GM21447 (cell line): ENCODE measurements around the gene CDK8.
A peak's percentile ranks its signal among the peaks of the same experiment; 100 is the strongest.
"Not testable (repeated sequence)": the region's sequence is repeated elsewhere in the genome, so short reads cannot be mapped to it uniquely, and the experiment has no call there.

ENCODE experiments used
- ATAC-seq: cut with Tn5 transposase; IDR thresholded peaks from one replicate; pipeline ENCODE4 v1.9.1; 2021; ENCODE audit not compliant: unreplicated experiment

CDK8 gene

DNA sequence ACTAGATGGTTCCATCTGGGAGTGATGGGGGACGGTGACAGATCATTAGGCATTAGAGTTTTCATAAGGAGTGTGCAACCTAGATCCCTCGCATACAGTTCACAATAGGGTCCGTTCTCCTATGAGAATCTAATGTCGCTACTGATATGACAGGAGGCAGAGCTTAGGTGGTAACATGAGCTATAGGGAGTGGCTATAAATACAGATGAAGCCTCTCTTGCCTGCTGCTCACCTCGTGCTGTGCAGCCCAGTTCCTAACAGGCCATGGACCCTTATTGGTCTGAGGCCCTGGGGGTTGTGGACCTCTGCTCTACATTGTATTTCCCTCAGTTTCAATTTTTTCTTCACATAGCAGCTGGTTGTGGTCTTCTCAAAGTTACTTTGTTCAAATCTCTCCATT, 56.5 kb downstream of the CDK8 start:
- no peak for ATAC-seq

DNA sequence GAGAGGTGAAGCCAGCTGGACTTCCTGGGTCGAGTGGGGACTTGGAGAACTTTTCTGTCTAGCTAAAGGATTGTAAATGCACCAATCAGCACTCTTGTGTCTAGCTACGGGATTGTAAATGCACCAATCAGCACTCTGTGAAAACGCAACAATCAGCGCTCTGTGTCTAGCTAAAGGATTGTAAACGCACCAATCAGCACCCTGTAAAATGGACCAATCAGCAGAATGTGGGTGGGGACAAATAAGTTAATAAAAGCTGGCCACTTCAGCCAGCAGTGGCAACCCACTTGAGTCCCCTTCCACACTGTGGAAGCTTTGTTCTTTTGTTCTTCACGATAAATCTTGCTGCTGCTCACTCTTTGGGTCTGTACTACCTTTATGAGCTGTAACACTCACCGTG, 58.1 kb downstream of the CDK8 start:
- not testable (repeated sequence) for ATAC-seq

DNA sequence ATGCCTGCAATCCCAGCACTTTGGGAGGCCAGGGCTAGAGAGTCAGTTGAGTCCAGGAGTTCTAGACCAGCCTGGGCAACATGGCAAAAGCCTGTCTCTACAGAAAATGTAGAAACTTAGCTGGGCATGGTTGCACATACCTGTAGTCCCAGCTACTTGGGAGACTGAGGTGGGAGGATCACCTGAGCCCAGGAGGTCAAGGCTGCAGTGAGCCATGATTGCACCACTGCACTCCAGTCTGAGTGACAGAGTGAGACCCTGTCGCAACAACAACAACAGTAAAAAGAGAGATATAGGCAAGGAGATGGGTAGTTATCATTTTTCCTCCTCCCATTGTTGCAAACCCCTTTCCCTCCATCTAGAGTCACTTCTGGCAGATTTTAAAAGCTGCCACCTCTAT, 62.2 kb downstream of the CDK8 start:
- not testable (repeated sequence) for ATAC-seq

DNA sequence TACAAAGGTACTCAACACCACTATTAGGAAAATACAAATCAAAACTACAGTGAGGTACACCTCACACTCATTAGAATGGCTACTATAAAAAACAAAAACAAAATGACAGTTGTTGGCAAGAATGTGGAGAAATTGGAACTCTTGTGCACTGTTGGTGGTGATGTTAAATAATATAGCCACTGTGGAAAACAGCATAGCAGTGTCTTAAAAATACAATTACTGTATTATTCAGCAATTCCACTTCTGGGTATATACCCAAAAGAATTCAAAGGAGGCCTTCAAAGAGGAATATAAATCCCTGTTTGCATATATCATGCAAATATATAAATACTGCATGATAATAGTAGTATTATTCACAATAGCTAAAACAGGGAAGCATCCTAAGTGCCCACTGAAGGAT, 66.8 kb downstream of the CDK8 start:
- ATAC-seq: no peak

DNA sequence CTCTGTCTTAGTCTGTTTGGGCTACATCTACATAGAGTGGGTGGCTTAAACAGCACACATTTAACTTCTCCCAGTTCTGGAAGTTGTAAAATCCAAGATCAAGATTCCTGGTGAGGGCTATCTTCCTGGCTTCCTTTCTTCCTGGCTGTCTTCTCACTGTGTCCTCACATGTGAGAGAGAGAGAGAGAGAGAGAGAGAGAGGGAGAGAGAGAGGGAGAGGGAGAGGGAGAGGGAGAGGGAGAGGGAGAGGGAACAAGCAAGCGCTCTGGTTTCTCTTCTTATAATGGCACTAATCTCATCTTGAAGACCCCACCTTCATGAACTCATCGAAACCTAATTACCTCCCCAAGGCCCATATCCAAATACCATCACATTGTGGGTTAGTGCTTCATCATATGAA, 69.2 kb downstream of the CDK8 start:
- ATAC-seq: no peak

DNA sequence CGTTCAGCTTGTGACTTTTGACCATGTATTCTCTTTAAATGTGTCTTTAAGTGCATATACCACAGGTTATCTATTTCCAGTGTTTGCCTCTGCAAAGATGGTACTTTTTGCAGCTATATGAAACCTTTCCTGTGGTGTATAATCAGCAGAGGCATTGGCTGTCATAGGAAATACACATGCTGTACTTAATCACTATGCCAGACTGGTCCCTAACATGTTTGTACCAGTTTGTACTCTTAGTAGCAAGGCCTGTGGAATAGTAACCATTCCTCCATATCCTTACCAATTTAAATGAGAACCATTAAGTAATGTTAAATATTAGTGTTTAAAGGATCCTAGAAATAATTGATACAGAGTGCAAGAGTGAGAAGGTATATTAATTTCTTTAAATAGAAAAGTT, 69.8 kb downstream of the CDK8 start:
- ATAC-seq: no peak

DNA sequence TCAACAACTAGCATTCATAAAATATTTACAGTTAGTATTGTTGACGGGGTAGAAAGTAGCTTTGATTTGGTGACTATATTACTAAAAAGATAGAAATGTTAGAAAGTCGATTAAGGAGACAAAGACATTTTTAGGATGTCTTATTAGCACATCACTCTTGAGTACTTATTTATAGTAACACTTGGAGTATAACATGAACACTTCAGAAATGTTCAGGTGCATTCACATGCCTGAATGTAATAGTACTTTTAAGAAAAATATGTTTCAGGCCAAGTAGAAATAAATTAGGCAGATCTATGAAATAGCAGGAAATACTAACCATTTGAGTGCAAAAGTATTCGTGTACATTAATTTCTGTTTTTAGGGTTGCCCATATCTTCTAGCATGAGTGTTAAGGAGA, 70.4 kb downstream of the CDK8 start:
- no peak for ATAC-seq

DNA sequence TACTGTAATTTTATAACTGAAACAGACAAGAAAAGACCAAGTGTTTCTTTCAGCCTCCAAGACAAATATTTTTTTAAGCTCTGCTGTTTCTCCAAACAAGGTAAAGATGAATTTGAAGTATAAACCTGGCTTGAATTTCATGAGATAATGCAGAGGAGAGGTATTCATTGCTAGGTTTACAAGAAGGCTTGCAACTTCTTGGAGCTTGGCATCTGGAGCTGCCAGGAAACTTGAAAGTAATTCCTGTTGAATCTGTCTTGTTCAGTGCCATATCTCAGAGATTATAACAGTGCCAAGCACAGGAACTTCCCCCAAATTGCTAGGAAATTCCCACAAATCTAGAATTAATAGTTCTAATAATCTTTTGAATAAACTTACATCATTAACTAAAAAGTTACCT, 70.9 kb downstream of the CDK8 start:
- ATAC-seq: no peak

DNA sequence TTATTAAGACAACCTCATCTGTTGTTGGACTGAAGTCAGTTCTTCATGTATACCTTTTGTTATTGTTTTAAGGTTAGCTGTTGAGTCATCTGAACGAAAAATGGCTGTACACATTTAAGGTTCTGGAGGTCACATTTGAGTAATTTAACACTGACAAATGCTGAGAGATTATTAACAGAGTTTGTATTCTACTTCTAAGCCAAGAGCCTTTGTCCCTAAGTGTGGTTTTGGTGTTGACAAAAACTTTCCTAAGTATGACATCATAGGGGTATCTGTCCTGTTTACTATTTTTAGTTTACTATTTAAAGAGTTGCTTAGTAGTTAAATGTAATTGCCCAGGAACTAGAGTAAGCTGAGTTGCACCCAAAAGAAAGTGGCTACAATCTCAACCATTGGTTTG, 71.9 kb downstream of the CDK8 start:
- ATAC-seq: peak; percentile 89

DNA sequence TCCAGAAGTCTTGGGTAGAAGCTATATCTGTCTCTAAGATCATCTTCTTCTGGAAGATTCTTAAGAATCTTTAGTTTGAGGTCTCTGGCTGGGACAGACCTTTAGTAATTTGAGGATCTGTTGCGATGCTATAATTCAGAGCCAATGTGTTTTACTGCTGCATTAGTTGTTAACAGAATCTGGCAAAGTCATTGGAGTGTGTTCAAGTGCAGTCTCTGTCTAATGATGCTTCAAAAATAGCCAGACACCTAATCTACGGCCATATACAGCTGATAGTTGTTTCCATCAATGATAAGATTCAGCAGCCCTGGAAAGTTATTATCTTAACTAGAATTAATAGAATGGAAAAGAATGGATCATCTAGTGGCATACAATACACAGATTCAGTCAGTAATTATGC, 72.6 kb downstream of the CDK8 start:
- ATAC-seq: no peak

DNA sequence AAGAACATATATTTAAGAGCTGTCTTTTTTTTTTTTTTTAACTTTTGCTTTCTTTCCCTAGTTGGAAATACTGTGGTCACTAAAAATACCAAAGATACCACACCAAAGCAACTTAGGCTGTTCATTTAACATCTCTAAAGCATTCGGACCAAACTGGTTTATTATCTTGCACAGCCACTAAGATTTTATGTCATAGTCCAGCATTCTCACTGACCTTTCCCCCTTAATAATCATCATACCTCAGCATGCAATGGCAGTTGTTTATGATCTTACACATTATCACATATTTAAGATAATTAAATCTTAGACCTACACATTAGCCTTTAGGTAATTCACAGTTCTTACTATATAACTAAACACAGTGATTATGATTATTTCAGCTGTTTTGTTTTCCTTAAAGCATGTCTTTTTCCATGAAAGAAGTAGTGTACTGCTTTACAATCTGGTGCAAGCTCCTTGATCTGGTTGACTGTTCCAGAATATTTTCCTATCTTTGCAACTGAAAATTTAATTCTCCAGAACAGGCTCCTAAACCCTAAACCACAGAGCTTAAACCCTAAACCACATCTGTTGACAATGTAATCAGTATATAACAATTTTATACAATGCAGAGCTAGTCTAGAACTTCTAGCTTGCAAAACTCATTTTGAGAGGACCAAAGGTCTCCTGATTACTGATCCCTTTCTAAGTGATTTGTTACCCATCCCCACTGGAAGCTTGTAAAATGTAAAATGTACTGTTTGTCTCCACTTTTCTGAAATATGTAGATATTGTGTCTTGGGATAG, 74.2 kb downstream of the CDK8 start:
- ATAC-seq: no peak

DNA sequence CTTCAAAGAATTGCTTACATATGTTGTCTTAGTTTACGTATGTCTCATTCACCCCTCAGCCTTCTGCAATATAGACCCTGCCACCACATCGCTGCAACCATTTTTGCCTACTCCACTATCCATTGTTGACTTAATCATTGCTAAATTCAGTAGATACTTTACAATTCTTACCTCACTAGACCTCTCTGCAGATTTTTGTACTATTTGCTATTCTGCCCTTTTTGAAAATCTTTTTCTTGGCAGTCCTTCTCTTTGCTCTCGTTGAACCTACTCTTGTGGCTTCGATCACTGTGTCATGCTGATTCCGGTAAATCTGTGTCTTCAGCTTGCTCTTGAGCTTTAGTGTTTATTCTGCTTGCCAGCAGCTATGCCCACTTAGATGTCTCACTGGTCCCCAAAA, 81.2 kb downstream of the CDK8 start:
- no peak for ATAC-seq

DNA sequence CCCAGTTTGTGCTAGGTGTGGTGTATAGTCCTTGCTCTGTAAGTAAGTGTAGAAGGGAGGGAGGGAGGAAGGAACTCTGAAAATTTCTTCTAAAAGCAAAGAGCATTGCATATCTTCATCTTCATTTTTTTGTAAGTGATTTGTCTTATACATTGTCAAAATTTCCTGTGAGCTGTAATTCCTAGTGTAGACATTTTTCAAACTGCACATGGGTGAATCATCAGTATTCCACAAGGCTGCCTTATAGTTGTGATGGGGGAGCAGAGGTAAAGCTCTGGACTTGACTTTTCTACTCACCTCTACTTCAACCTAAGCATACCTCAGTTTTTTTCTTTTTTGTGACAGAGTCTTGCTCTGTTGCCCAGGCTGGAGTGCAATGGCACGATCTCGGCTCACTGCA, 86.9 kb downstream of the CDK8 start:
- ATAC-seq: no peak

DNA sequence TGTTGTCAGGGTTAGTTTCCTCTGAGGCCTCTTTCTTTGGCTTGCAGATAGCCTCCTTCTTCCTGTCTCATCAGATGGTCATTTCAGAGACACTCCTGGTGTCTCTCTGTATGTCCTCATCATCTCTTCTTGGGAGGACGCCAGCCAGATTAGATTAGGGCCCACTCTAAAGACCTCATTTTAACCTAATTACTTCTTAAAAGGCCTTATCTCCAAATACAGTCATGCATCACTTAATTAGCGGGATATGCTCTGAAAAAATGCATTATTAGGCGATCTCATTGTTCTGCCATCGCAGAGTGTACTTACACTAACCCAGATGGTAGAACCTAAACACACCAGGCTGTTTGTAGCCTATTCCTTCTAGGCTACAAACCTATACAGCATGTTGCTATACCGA, 89.0 kb downstream of the CDK8 start:
- ATAC-seq: no peak

DNA sequence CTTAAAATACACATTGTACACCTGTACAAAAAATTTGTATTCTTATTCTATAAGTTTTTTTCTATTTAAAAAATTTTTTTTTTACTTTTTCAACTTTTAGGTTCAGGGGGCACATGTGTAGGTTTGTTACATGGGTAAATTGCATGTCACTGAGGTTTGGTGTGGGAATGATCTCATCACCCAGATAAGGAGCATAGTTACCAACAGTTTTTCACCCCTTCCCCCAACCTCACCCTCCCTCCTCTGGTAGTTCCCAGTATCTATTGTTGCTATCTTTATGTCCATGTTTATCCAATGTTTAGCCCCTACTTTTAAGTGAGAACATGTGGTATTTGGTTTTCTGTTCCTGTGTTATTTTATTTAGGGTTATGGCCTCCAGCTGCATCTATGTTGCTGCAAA, 89.9 kb downstream of the CDK8 start:
- ATAC-seq: no peak

DNA sequence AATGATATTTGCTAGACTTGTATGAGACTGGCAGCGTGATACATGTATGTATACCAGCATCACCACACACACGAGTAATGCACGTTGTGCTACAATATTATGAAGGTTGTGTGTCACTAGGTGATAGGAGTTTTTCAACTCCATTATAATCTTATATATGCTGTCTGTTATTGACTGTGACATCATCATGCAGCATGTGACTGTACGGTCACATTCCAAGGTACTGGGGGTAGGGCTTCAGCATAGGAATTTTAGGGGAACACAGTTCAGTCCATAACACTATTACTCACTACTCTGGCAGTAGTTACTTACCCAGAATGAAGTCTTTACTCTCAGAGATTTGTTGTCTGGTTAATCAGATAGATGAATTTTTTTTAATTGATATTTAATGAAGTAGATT, 91.1 kb downstream of the CDK8 start:
- no peak for ATAC-seq

DNA sequence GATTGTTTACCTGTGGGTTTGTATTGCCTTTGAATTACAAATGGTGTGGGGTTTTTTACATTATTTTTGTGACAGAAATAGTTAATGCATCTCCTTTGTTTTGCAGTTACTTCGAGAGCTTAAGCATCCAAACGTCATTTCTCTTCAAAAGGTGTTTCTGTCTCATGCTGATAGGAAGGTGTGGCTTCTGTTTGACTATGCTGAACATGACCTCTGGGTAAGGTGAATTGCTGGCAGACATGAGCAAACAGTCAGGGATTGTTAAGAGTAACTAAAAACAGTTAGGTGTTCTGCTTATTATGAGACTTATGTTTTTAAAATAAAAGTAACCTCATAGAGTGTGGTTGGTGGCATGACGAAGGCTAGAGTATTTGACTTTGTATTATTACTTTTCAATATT, 95.0 kb downstream of the CDK8 start:
- ATAC-seq: no peak

DNA sequence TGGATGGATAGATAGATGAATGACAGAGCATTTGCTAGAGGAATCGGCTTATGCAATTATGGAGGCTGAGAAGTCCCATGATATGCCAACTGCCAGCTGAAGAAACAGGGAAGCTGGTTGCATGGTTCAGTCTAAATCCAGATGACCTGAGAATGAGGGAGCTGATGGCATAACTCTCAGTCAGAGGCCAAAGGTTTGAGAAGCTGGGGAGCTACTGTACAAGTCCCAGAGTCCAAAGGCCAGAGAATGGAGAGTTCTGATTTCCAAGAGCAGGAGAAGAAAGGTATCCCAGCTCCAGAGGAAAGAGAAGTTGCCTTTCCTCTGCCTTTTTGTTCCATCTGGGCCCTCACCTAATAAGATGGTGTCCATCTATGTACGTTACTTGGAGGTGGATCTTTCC, 108.3 kb downstream of the CDK8 start:
- ATAC-seq: no peak

DNA sequence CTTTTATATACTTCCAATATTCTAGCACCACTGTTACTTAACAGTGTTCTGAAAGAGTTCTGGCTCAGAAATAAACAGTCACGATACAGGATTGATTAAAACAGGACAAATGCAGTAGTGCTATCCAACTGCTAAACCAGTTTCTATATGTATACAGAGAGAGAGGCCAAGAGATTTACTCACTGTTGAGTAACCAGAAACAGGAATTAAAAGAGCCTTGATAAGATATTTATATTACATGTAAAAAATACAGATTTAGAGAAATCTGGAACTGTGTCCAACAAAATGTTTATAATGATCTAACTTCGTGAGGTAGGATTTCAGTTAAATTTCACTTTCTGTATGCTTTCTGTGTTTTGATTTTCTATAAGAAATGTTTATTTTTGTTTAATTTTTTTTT, 116.6 kb downstream of the CDK8 start:
- no peak for ATAC-seq

DNA sequence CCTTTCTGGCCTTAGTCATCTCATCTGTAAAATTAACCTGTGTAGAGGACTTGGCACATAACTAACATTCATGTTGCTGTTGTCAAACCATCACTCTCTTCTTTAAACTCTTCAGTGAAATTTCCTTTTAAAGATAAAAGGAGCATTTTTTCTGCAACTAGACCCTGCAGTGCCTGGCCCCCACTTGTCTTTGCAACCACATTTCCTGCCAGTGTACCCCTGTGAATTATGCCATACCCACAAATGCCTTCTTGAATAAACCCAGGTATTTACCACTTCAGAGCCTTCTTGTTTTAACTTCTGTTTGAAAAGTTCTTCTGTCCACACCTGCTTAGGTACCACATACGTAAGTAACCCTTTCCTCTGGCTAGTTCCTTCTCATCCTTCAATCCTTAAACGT, 118.8 kb downstream of the CDK8 start:
- no peak for ATAC-seq

DNA sequence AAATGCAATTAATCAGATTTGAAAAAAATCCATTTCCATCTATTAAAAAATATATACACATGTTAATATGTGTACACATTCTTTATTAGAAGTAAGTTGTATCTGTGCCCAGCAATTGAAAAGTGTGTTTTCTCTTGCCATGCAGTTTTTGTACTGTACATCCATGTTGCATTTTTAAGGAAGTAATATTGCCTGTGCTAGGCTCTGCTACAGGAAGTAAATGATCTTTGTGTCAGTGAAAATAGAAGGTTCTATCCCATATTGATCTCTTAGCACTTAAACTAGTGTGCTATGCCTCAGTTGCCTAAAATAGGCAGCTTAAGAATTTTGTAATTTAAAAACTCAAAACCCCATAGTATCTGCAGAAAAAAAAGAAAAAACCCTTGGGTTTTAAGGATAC, 122.5 kb downstream of the CDK8 start:
- ATAC-seq: no peak

DNA sequence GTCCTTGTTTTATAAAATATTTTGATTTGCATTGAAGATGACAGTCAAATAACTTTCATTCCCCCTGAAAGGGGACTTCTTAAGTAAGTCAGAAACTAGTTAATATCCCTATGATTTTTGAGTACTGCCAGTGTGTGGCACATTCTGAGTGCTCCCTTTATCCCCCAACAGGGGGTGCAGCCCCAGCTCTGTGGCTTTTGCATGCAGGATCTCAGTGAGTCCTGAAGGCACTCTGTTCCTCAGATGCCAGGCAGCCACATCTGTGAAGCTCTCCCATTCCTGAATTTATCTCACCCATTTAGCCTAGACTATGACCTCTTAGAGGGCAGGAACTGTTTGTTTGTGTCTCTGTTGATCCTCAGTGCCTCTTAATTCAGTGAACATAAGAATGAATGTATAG, 123.1 kb downstream of the CDK8 start:
- no peak for ATAC-seq

DNA sequence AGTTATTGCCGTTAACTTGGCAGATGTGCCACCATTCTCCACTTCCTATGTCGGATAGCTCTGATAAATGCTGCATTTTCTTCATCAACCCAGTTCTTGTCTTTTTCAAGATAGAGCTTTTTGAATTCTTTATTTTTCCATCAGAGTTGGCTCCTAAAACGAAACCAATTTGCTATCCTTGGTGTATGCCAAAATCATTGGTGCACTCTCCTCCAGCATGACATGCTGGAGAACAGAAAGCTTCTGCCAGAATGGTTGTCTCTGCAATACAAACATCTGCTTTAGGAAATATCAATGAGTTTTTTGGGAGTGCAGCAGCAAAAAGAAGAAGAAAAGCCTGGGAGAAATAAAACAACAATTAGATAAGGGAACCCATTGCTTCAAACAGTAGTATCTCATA, 124.2 kb downstream of the CDK8 start:
- ATAC-seq: no peak
